Fibroblast of skin of abdomen (primary cell): ENCODE results near the gene IFT172. TPM values are rescaled to one million over a fixed set of nuclear protein-coding genes. Genes with fewer than 3 reads are reported as not detected.
"Not testable (repeated sequence)": the region's sequence is repeated elsewhere in the genome, so short reads cannot be mapped to it uniquely, and the experiment has no call there.

Experiments
- DNase-seq: peaks from one replicate; pipeline ENCODE4 v3.0.0-alpha.2; 2013
- polyA plus RNA-seq, 2 experiments: library from polyadenylated mRNA; unstranded; fragments of 120-200 nt; gene quantifications; one replicate each; pipeline ENCODE4 v1.2.1, GENCODE V29; 2013; ENCODE audit not compliant: insufficient read length in 2 of 2

Gene IFT172
- 19.9 TPM for polyA plus RNA-seq (2013, experiment 1 of 2; ENCODE audit: insufficient read length)
- polyA plus RNA-seq (2013, experiment 2 of 2; ENCODE audit: insufficient read length): 19.9 TPM

- DNase-seq: peak; percentile 97
These were observed at the start of gene IFT172 for GRCh38 chr2:27489498-27490397. Gene IFT172, minus strand, starts transcription at chr2:27489743. Its CDS starts 90 bp downstream, at chr2:27489653.

- DNase-seq: not testable (repeated sequence)
These were observed 49.4 kb upstream of the IFT172 start for GRCh38 chr2:27538839-27539450.

GRCh38 chr2:27537287-27537686, 47.7 kb upstream of the IFT172 start:
- no peak for DNase-seq

DNA sequence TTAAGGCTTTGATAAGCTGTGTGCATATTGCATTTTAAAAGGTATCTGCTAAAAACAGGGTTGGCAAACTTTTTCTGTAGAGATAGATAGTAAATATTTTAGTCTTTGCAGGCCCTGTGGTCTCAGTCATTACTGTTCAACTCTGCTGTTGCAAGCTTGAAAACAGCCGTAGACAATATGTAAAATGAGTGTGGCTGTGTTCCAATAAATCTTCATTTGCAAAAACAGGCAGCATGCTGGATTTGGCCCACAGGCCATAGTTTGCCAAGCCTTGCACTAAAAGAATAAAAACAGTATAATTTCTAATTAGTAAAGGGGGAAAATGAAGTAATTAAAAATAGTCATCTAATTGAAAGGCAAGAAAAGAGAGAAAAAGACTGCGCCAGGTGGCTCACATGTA, 42.4 kb upstream of the IFT172 start:
- no peak for DNase-seq

GRCh38 chr2:27527182-27527581, 37.6 kb upstream of the IFT172 start:
- no peak for DNase-seq

DNA sequence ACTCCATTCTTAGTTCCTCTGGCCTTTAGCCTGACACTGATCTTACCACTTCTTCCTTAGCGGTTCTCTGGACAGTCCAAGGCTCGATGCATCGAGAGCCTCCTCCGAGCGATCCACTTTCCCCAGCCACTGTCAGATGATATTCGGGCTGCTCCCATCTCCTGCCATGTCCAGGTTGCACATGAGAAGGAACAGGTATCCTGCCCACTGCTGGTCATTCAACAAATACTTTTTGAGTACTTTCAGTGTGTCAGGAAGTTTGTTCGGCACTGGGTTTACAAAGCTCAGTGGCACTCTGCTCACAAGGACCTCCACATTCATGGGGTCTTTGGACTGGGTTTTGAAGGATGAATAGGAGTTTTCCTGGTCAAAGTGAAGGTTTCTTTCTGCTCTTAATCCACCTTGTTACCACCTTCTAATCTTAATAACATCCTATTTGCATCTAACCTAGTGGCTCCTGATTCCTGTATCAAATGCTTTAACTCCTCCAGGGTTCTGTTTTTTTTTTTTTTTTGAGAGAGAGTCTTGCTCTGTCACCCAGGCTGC, 32.9 kb upstream of the IFT172 start:
- DNase-seq: no peak

DNA sequence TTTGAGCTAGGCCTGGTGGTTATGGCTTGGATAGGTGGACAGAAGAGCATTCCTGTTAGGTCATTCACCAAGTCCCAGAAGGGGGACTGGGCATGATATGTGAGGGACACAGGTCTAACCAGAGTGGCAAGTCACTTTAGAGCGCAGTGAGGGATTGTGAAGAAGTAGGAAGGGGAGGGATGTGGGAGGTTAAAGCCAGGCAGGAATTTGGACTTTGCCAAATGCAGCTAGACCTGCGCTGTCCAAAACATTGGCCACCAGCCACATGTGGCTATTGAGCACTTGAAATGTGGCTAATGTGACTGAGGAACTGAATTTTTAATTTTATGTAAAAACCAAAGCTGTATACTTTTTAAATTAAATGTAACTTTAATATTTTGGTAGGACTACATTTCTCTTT, 30.8 kb upstream of the IFT172 start:
- DNase-seq: no peak

DNA sequence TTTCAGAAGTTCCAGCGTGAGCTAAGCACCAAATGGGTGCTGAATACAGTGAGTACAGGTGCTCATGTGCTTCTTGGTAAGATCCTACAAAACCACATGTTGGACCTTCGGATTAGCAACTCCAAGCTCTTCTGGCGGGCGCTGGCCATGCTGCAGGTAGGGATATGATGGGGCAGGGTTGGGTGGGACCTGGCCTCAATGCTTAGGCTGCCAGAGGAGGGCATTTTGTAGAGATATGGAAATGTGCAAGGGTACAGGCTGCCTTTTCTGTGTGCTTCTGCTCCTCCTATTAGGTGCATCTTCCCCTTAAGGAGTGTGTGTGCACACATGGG, 29.2 kb upstream of the IFT172 start:
- no peak for DNase-seq

DNA sequence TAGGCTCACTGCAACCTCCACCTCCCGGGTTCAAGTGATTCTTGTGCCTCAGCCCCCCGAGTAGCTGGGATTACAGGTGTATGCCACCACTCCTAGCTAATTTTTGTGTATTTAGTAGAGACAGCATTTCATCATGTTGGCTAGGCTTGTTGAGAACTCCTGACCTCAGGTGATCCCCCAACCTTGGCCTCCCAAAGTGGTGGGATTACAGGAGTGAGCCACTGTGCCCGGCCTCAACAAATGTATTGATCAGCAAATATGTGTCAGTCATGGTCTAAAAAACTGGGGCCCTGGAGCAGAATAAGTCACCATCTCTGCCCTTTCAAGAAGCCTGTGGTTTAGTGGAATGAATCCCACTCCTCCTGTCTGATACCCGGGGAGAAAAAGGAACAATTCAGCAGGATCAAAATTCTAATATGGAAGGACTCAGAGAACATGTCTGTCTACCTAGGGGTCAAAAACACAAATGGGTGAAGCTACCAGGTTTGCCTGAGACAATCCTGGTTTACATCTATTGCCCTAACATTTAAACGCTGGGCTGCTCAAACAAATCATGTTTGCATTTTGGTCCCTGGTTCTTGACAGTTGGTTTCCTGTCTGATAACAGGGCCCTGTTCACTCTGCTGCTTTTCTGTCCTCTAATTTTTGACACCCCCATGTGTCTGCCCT, 28.7 kb upstream of the IFT172 start:
- no peak for DNase-seq

GRCh38 chr2:27509326-27509725, 19.8 kb upstream of the IFT172 start:
- DNase-seq: peak; percentile 17

DNA sequence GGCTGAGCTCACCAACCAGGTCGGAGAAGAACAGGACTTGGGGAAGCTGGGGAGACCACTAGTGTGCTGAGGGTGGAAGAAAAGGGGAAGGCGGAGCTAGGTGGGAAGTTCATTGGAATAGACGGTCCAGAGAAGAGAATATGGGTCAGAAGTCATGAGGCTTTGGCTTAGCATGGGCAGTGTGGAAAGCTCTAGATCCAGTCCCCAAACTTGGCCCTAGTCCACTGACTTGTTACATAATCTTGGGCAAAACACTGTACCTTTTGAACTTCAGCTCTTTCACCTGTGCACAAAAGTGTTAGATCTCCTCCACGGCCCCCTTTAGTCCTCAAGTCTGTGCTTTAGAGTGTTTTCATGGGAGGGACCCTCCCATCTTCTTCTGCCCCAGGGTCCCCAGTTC, 17.8 kb upstream of the IFT172 start:
- DNase-seq: no peak

DNA sequence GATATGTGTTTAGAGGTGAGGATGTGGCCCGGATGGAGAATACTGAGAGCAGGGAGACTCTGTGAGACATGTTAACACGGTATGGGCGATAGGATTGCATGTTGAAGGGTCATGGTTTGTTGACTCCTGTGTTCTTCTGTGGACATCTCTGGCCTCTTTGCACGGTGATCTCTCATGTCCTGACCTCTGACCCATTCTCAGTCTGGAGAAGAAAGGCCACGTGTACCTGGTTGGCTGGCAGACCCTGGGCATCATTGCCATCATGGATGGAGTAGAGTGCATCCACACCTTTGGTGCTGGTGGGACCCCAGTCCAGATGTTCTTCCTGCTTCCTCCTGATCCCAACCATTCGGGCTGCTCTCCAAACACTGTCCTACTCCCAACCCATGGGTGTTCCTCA, 17.0 kb upstream of the IFT172 start:
- no peak for DNase-seq

GRCh38 chr2:27502142-27502541, 12.6 kb upstream of the IFT172 start:
- DNase-seq: no peak

DNA sequence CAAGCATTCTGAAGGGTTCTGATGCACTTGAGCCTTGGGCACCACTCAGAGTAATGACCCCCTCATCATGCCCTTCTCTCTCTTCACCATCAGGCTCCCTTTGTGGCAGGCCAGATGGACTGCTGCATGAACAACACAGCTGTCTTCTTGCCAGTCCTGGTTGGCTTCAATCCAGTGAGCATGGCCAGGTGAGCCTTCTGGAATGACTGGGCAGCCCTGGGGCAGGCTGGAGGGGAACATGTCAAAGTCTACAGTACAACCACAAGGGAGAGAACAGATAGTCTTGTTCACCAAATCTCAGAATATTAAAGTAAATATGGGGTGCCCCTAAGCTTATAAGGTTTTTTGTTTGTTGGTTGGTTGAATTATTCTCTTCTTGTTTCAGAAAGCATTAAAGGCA, 11.5 kb upstream of the IFT172 start:
- no peak for DNase-seq

DNA sequence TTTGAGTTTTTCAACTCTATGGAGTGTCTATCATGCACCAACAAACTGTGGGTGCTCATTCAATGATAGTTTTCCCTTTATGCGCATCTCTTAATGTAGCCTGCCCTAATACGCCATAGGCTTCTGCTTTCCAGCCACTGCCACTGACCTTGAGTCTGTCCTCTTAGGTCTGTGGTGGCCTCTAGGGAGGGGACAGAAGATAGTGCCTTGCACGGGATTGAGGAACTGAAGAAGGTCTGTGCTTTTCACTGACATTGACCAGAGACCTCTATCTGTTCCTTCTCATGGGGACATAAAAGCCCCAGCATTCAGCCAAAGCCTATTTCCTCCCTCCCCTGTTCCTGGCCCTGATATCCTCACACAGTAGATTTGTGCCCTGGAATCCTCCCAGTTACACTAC, 9.4 kb upstream of the IFT172 start:
- DNase-seq: no peak

DNA sequence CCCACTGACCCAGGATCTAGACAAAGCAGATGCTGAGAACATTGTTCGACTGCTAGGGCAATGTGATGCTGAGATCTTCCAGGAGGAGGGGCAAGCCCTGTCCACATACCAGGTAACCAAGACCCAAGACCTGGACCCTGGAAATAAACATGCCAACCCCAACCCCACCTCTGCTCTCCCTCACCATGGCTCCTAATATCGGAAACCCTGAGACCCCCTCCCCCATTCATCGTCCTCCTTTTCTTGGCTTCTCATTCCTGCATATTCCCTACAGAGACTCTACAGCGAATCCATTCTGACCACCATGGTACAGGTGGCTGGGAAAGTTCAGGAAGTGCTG, 7.7 kb upstream of the IFT172 start:
- no peak for DNase-seq

DNA sequence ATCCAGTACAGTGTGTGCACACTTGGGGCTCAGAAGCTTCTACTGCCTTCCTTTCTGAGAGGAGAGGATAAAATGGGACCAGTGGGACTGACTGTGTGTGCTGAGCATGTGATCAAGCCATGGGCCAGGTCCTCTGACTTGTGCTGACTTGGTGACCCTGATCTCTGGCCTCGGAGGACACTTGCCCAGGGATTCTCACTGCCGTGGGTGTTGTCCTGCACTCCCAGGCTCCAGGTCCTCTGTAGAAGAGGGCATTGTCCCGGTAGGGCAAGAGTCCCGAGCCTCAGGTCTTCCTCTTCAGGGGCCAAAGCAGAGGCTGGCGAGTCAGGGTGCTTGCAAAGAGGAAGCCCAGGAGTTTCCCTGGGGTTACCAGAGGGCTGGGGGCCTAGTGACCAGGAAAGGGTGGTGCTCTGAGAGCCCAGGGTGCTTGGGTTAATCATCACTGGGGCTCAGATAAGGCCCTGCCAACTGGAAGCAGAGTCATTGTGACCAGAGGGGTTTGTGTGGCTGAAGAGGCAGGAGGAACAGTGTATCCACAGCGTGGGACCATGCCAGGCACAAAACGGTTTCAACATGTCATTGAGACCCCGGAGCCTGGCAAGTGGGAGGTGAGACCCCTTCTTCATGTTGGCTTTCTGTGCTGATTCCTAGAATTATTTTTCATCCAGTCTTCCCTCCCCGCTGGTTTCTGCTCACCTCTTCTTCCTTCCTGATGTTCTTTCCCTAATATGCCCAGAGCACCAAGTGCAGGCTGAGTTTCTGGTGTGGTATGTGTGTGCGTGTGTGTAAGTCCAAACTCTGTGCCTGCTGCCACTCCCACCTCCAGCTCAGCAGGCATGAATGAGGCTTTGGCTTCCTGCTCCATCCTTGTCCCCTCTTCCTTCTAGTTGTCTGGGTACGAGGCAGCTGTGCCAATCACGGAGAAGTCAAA, 7.1 kb upstream of the IFT172 start, which contains the start of gene GCKR:
TSS of gene GCKR (plus strand) at position 483 of the 931 bp plus-strand sequence. CDS start at position 549, 66 bp downstream.
- DNase-seq: no peak

DNA sequence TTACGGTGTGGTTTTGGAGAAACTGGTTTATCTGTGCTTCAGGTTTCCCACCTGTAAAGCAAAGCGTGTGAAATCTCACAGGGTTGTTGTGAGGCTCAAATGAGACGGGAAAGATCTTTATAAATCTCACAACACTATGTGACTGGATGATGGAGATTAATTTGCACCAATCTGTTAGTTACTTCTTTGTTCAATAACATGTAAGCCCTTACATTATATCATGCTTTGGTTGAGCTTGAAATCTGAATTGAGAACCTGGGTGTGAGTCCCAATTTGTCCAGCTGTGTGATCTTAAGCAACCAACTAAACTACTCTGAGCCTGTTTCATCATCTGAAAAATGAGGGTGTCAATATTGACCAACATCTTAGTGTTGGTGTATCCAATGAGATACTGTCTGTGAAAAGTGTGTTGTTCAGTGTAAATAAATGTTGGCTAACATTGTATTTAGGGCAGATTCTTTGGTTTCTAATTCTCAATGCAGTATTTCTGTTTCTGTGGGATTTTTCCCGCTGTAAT, 6.4 kb upstream of the IFT172 start:
- DNase-seq: no peak

DNA sequence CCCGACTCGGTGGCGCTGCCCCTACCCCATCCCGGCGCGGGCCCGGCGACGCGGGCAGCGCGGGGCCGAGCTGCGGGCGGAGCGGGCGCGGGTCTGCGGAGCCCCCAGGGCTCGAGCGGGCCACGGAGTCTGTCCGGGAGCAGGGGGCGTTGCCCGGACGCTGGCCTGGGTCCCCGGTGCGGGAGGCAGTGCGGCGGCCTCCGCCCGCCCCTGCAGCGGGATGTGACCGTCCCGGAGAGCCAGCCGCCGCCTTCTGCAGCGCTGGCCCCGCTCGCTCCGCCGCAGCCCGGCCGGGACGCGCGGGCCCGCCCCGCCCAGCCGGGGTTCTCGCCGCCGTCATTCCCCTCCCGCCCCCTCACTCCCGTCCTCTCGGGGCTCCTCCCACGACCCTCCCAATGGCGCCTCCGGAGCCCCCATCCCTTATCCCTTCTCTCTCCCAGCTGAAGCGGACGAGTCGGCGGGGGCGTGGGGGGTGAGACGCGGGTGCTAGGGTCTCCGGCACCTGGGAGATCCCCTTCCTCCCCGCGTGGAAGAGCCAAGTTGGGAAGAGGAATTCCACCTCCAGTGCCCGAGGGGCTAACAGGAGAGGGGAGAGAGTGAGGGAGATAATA, 5.5 kb upstream of the IFT172 start, which contains the start of gene FNDC4:
TSS of gene FNDC4 (minus strand) at position 257 of the 611 bp plus-strand sequence. CDS start 521 bp downstream, outside the sequence.
- peak; percentile 12 for DNase-seq

DNA sequence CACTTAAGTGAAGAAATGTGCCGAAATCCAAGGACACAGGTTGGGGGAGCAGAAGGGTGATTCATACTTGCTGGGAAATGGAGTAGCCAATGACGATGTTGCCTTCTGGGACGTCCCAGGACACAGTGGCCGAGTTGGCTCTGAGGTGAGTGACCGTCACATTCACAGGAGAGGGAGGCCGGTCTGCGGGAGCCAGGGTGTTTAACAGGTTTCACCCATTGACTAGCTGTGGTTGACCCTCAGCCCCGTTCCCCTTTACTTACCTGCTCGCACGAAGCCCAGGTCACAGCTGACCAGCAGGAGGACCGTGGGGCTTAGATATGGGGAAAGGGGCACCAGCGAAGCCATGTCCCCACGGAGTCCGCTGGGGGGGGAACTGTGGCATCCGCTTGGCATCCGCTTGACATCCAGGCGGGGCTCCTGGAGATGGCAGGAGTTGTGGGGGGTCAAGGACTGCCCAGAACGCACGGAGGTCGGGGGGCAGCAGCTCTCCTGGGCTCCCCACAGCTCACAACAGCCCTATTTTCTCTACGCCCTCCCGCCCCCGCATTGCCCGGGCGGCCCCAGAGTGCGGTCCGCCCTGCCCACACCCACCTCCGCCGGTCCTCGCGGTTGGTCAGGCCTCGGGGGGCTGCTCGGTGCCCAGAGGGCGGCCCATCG, 4.9 kb upstream of the IFT172 start:
- DNase-seq: peak; percentile 13

GRCh38 chr2:27493948-27494283, 4.4 kb upstream of the IFT172 start:
- no peak for DNase-seq
